Activated CD4-positive, alpha-beta T cell treated with anti-CD3 and anti-CD28 coated beads, Interleukin-2, amount 50 U/mL, for 1 hour (primary cell): ENCODE data around the gene SLC35F1.

Source experiments
- DNase-seq: peaks from one replicate; pipeline ENCODE4 v3.0.0-alpha.2; 2020

SLC35F1 gene

DNA sequence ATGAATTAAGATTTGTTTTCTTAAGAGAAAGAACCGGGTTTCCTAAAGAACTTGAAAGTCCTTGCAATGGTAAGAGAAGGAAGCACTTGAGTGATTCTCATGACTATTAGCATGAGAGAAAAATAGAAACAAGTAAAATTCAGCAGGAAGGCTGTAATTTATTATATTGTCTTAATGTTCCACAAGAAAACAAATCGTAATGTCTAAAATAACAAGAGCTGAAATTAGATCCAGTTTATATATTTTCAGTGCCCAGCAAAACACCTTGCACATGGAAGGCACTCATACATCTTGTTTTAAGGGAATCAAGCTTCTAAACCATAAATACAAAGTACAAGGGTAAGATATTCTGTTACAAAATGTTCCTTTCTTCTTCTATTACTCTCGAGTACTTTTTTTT lies 411.6 kb downstream of the SLC35F1 start:
- DNase-seq: no peak

DNA sequence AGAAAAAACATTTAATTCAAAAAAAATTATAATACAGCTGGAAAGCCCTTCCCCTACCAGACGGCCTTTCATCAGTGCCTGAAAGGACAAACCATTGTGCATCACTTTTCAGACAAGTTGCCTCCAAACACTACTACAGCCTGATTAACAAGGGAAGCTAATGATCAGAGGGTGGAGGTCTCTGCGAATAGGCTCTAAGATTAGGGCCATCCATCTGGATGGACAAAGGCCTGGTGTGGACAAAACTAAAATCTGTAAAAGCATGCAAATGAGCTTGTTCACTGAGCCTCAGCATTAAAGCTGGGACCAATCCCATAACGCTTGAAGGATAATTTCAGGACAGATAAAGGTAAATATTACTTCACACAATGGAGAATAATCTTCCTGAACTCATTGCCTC lies 412.4 kb downstream of the SLC35F1 start:
- no peak for DNase-seq

DNA sequence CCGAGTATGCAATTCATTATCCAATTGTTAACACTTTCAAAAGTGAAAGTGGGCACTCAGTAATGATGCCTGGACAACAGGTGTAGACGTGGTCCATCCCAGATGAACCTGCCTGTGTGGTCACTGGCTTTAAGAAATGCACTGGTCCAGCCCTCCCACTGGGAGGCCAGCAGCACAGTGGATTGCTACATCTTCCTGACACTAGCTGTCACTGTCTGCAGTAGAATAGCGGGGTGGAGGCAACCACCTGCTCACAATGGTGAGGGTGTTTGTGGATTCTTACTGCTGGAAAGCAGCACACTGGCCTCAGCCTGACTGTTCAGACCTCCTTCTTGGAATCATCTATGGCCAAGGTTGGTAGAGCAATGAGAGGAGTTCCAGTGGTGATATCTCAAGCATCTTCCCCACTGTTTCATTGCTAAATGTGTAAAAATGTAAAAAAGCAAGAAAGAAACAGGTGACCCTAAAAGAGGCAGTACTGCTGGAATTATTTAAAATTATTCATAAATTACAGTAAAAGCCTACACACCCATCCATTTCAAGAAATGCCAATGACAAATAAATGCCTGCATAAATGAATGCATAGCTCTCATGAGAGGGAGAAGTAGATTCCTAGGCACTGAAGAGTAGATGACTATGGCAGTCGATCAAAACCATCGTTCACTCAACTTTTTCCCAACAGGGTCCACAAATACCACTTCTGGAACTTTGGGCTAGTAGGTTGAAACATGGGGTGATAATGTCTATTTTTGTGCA lies 413.0 kb downstream of the SLC35F1 start:
- no peak for DNase-seq

DNA sequence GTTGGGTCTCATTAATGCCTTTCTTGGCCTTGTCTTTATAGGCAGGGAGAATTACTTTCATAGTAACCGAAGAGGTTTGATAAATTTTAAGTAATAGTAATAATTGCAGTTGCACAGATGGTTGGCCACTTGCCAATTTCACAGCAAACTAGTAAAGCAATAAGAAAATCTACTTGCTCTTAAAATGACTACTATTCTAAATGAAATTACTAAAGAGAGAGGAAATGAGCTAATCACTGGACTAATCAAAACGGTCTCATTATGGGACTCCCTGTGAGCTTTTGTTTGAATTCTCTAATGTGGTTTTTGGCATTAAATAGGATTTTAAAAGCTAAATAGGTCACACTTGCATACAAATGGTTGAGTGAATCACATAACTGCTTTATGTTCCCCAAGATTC lies 413.6 kb downstream of the SLC35F1 start:
- DNase-seq: no peak

DNA sequence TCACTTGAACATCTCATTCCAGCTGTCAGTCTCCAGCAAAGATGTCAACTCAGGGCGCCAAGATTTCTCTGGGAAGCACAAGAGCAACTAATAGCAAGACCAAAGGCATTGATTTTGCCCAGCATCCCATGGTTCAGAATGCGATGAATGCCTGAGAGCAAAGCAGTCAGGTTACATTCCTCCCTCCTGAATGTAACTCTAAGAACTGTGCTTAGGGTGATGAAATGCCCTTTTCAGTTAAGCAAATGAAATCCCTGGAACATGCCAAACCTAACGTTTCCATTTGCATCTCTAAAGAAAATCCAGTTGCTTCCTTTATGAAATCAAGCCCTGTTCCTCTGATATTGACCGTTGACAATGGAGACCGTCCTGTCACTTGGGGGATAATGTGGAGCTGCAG lies 417.1 kb downstream of the SLC35F1 start:
- DNase-seq: no peak

DNA sequence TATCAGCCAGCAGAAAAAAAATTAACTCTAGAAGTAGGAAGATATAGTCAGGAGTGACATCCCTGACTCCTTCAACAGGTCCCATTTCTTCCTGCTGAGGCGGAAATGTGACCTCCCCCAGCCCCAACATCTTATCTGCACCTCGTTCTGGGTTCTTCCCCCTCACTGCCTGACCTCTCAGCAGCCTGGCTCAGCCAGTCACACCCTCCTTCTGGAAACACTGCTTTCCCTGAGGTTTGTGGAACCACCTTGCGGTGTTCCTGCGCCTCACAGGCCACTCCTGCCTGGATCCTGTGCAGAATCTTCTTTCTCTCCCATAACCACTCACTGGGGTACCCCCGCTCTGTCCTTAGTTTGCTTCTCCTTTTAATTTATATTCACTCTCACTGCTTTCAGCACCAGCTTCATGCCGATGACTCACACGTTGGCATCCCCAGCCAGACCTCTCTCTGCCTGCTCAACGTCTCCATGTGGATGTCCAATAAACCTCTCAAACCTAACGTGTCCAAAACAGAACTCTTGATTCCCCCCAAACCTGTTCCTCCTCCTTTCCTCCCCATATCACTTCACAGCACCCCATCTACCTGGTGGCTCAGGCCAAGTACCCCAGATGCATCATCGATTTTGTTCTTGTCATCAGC lies 418.3 kb downstream of the SLC35F1 start:
- DNase-seq: no peak

DNA sequence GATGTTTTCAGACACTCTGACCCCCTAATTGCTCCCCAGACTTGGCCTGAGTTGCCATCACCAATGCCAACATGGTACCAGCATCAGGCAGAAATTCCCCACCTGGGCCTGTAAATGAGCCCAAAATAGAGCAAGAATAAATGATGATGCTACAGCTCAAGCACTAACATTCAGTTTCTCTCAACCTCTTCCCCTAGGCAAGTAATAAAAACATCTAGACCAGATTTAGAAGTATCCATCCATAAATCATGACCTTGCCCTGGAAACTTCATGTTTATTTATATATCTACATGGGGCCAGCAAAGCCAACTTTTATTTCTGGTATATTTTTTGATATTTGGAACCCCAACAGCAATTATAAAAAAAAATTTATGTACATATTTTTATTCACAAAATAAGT lies 419.6 kb downstream of the SLC35F1 start:
- no peak for DNase-seq

DNA sequence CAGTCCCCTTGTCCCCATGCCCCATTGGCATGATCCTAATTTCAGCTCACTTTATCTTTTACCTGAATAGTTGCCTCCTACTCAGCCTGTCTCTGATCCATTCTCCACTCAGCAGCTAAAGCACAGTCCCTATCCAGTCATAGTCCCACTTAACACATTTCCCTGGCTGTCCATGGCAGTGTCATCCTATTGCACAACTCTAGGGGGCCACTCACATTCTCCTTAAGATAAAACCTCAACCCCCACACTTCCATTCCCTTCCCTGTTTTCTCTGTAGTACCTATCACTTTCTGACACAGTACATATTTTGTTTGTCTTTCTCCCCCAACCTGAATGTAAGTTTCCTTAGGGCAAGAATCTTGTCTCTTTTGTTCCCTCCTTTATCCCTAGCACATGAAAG lies 420.2 kb downstream of the SLC35F1 start:
- DNase-seq: no peak

DNA sequence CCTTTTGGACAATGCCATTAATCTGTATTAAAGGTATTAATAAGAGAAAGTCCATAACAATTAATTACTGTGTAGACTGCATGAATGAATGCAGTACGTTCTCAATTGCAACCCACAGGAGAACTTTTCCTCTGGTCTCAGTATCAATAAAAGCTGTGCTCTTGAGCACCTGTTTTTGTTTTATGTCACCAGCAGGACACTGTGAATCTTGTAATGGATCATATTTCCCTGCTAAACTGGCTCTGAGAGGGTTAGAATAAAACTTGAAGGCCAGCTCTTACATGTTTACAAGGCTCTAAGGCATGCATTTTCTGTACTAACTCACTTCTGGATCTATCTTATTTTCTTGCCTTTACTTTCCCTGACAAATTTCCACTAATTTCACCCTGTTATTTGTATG lies 426.7 kb downstream of the SLC35F1 start:
- no peak for DNase-seq

DNA sequence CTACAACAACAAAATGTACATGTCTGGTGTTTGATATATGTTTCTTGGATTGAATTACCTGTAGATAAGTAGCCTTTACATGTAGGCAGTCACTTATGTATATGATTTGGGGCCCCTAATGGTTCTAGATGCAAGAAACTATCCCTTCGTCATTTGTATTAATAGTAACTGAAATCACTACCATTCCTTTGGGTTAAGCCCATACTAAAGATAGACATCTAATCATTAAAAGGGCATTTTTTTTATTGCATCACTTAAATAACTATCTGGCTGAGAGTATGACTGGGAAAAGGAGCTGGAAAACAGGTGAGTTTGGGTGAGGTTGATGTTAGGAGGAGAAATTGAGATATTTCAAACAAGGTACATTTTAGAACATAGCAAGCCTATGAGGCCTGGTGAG lies 427.6 kb downstream of the SLC35F1 start:
- no peak for DNase-seq

DNA sequence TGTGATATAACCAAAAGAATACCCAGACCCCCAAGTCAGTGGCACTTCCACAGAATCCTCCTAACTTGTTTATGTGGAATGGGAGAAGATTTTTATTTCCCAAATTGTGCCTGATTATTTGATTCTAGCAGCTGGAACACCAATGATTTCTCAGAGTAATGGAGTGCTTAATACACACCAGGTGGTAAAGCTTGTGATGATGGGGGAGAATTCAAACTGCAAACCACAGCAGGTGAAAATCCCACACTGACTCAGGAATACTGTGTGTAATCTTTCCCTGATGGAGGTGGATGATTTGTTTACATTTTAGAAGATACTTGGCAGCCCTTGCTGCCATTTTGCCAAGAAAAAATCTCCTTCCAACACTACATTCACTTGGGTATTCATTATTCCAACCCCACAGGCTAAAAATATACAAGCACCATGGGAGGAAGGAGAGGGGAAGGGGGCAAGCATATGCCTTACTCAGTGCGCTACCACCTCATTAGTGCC lies 428.3 kb downstream of the SLC35F1 start:
- DNase-seq: no peak

DNA sequence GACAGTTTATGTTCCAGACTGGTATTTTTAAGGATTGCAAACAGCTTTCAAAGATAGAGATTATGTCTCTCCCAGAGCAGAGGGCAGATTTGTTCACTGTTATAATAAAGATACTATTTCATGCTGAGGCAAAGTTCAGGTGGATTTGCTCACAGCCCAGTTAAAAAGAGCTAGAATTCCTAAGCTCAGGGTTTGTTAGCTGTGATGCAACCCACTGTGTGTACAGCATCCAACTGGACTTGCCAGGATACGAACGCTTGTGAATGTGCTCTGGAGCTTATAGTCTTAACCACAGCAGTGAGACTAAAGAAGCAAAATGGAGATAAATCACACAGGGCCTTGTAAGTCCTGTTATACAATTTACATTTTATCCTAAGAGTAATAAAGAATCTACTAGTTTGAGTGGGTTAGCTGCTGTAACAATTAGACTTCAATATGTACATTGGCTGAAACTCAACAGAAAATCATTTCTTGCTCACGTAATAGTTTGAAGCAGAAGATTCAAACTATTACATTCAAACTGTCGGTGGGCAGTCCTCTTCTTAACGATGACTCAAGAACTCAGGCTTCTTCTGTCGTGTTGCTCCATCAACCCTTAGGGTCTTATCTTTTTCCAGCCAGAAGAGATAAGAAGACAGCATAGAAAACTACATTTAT lies 437.1 kb downstream of the SLC35F1 start:
- DNase-seq: no peak

DNA sequence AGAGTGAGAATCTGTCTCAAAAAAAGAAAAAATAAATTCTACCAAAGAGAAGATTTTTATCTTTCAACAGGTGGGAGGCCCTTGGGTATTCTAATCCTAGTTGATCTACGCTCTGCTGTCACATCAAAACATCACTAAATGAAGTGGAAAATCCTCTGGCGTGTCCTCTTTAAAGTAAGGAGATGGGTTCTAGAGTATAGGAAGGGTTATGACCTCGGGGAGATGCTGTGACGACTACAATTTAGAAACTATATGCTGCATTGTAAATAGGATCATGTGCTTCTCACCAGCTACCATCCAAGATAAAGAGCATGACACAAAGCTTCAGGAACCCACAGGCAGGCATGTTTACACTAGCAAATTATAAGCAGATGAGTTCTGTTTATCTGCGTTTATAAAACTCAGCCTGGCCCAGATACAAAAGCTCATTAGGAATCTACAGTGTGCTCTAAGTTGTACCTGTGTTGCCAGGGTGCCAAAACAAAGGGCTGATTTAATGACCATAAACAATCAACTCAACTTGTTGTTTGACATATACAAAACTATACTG lies 443.9 kb downstream of the SLC35F1 start:
- DNase-seq: no peak

DNA sequence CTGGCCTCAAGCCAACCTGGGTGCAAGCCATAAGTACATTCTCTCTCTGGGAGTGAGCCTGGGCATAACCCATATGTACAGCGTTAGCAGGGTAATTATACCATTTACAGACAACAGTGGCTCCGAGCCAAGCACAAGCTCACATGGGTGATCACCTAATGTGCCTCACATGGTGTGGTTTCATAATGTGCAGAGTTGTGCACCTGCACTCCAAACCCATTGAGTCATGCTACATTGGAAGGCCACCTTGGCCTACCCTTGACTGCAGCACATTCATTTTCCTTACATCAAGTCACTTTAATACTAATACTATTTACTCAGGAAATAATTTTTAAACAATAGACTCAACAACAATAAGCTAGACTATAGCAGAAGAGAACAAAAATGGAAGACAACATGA lies 446.5 kb downstream of the SLC35F1 start:
- no peak for DNase-seq

DNA sequence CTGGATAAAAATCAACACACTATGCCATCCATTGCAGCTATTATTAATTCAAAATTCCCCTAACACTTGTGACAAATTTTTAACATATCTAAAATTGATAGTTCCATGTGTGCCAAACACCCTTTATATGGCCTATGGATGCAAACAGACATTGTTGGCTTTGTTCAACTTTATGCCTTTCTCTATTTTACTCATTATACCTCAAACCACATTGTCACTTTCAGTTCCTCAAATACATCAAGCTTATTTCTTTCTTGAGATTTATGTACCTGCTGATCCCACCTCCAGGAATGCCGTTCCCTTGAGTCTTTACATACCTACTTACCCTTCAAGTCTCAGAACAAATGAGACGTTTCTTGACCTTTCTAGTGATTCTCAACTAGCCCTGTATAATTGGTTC lies 447.6 kb downstream of the SLC35F1 start:
- no peak for DNase-seq

DNA sequence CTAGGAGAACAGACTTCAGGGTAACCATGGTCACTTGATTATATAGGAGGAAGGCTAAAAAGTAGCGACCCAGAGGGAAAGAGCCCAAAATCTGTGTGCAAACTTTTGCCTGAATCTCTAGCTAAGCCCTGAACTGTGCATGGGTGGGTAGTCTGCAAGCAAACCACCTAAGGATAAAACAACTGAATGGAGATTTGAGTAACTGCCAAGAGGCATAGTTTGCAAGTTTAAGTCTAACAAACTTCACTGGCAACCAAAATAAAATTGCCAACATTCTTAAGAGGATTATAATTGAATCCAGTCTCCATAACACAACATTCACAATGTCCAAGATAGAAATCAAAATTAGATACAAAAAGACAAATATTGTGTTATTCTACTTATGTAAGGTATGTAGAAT lies 449.0 kb downstream of the SLC35F1 start:
- no peak for DNase-seq

DNA sequence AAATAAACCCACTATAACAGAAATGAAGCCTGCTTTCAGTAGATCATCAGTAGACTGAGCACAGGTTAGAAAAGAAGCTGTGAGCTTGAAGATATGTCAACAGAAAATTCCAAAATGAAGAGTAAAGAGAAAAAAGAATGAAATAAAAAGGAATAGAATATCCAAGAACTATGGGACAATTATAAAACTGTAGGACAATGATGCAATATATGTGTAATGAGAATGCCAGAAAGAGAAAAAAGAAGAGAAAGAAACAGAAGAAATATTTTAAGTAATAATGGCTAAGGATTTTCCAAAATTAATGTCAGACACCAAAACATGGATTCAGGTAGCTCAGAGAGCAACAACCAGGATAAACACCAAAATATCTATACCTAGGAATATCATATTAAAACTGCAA lies 449.6 kb downstream of the SLC35F1 start:
- DNase-seq: no peak
